Measurements from ENCODE around the gene MED26. TPM values are rescaled to one million over a fixed set of nuclear protein-coding genes. Genes with fewer than 3 reads are reported as not detected.

Gene MED26
- total RNA-seq, 1 experiment from 2014 or later = 15.6 TPM

DNA sequence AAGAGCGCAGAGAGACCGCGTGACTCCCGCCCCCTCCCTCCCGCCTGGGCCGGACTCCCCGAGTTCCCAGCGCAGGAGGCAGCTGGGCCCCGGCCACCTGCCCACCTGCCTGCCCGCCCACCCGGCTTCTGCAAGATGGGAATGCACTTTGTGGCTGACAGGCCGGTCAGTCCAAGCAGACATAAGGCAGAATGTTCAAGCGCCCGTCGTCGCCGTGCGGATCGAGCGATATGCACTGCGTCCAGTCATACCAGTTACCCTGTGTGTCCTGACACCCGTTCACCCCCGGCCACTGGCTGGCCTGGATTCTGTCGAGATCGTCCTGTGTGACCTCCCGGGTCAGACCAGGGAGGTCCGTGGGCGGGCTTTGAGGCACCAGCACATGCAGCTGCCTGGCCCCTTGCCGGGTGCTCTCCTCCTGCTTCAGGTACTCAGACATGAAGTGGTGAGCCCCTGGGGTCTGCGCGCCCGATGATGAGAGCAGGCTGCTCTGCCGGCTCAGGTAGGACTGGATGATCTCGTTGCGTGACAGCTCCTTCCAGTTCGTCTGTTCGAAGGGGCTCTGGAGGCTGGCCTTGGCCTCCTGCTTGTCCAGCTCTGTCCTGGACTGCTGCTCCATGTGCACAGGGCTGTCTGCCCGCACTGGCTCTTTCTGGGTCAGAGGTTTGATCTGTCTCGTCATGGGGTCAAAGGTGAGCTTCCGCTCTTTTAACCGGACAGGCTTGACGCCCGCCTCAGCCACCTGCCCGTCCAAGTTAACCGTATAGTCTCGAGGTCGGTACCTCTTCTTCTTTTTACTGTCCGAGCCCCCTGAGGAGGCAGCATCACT, 51.9 kb downstream of the MED26 start:
- Histone ChIP-seq H3K4me3 (ENCODE audit: low read depth, low read length, poor library complexity, severe bottlenecking) (no peak overlapping the region), H3K36me3 (ENCODE audit: insufficient read depth, low read length, poor library complexity, severe bottlenecking) (peaks cover 31% of the 10 kb centered on the region), H3K9me3 (ENCODE audit: low read depth, low read length, poor library complexity, severe bottlenecking) (no peaks in the 10 kb centered on the region), H3K4me1 (ENCODE audit: insufficient read depth, low read length, poor library complexity, severe bottlenecking) (peaks cover 9% of the 10 kb centered on the region), H3K27me3 (replicated peaks; ENCODE audit: insufficient read depth, low read depth, low read length, poor library complexity) (no peaks in the 10 kb centered on the region), H3K27ac (ENCODE audit: low read depth, low read length, poor library complexity, severe bottlenecking) (no peak overlapping the region)
- no peak for DNase-seq (ENCODE audit: low spot score)
- TF ChIP-seq EZH2 (IDR thresholded peaks at IDR 0.05; ENCODE audit: borderline replicate concordance, low read depth, low read length, poor library complexity, severe bottlenecking) = no peak
- TF ChIP-seq, protein P1, sequence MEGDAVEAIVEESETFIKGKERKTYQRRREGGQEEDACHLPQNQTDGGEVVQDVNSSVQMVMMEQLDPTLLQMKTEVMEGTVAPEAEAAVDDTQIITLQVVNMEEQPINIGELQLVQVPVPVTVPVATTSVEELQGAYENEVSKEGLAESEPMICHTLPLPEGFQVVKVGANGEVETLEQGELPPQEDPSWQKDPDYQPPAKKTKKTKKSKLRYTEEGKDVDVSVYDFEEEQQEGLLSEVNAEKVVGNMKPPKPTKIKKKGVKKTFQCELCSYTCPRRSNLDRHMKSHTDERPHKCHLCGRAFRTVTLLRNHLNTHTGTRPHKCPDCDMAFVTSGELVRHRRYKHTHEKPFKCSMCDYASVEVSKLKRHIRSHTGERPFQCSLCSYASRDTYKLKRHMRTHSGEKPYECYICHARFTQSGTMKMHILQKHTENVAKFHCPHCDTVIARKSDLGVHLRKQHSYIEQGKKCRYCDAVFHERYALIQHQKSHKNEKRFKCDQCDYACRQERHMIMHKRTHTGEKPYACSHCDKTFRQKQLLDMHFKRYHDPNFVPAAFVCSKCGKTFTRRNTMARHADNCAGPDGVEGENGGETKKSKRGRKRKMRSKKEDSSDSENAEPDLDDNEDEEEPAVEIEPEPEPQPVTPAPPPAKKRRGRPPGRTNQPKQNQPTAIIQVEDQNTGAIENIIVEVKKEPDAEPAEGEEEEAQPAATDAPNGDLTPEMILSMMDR (conservative IDR thresholded peaks at IDR 0.05; ENCODE audit: low read depth, low read length) = no peak
- POLR2A ChIA-PET (ENCODE audit: low non-redundant PET) = interaction anchor here (0.6 kb wide), 2 partner anchors 33 to 74 kb away, joined by 8 to 17 read pairs; no protein-coding TSS in a partner anchor
- no TSS peak for BruUV-seq (replicated peaks)
- intact Hi-C loops (cut with micrococcal nuclease; ENCODE audit: unreplicated experiment) = no loop called here
- CTCF ChIA-PET = no interaction called here

DNA sequence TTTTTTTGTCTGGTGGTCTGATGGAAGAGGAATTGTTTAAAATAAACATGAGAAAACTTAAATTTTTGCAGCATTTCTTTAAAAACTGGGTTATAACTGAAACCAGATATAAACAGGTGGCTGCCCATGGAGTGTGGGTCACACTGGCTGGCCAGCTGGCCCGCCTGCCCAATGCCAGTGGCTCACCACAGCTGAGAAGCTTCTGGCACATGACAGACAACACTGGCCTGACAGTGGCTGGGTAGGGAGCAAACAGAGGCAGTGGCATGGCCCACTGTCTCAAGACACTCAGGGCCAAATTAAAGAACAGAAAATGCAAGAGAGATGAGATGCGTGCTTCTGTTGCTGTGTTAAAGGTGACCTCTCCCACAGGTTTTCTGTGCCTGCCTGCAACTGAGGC, 52.7 kb downstream of the MED26 start:
- no peak for DNase-seq (ENCODE audit: low spot score)
- intact Hi-C loops (cut with micrococcal nuclease; ENCODE audit: unreplicated experiment) = no loop called here
- H3K27ac ChIP-seq (ENCODE audit: low read depth, low read length, poor library complexity, severe bottlenecking) = peak overlapping the region; percentile 0
- ChIA-PET POLR2A (ENCODE audit: low non-redundant PET) (interaction anchor here (0.6 kb wide), 1 partner anchor 32 kb away, joined by 17 read pairs; no protein-coding TSS in a partner anchor), CTCF (no interaction called here)
- no peaks in the 10 kb centered on the region for H3K9me3 ChIP-seq (ENCODE audit: low read depth, low read length, poor library complexity, severe bottlenecking)
- peaks cover 10% of the 10 kb centered on the region for H3K4me1 ChIP-seq (ENCODE audit: insufficient read depth, low read length, poor library complexity, severe bottlenecking)
- peaks cover 34% of the 10 kb centered on the region for H3K36me3 ChIP-seq (ENCODE audit: insufficient read depth, low read length, poor library complexity, severe bottlenecking)
- no peaks in the 10 kb centered on the region for H3K27me3 ChIP-seq (replicated peaks; ENCODE audit: insufficient read depth, low read depth, low read length, poor library complexity)
- BruUV-seq (replicated peaks) = no TSS peak
- no peak overlapping the region for H3K4me3 ChIP-seq (ENCODE audit: low read depth, low read length, poor library complexity, severe bottlenecking)
- no peak for TF ChIP-seq EZH2 (IDR thresholded peaks at IDR 0.05; ENCODE audit: borderline replicate concordance, low read depth, low read length, poor library complexity, severe bottlenecking)
- TF ChIP-seq, protein P1 (conservative IDR thresholded peaks at IDR 0.05; ENCODE audit: low read depth, low read length) = no peak

DNA sequence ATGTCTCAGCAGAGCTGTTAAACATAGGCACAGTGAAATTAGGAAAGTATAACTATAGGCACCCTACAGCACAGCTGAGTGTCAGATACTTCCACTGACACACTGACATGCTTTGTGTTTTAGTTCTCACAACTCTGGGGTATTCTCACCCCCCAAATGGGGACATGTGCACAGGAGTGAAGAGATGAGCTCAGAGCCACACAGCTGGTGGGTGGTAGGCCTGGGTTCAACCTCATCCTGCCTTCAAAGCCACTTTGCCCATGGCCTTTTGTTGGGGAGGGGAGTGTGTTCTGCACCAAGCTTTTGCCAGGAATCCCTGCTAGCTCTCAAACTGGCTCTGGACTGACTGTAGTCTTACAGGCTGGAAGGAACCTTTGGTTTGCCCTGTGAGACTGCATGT, 54.1 kb downstream of the MED26 start:
- H3K27me3 ChIP-seq (replicated peaks; ENCODE audit: insufficient read depth, low read depth, low read length, poor library complexity) = no peaks in the 10 kb centered on the region
- DNase-seq (ENCODE audit: low spot score) = no peak
- intact Hi-C loops (cut with micrococcal nuclease; ENCODE audit: unreplicated experiment) = loop anchor here (5.0 kb wide), 1 partner anchor 53 kb away; the partner anchor contains the start of gene MED26
- H3K27ac ChIP-seq (ENCODE audit: low read depth, low read length, poor library complexity, severe bottlenecking) = no peak overlapping the region
- ChIA-PET CTCF (no interaction called here), POLR2A (ENCODE audit: low non-redundant PET) (no interaction called here)
- no peaks in the 10 kb centered on the region for H3K9me3 ChIP-seq (ENCODE audit: low read depth, low read length, poor library complexity, severe bottlenecking)
- no peak for TF ChIP-seq EZH2 (IDR thresholded peaks at IDR 0.05; ENCODE audit: borderline replicate concordance, low read depth, low read length, poor library complexity, severe bottlenecking)
- TF ChIP-seq, protein P1 (conservative IDR thresholded peaks at IDR 0.05; ENCODE audit: low read depth, low read length) = no peak
- peaks cover 10% of the 10 kb centered on the region for H3K4me1 ChIP-seq (ENCODE audit: insufficient read depth, low read length, poor library complexity, severe bottlenecking)
- no TSS peak for BruUV-seq (replicated peaks)
- peaks cover 38% of the 10 kb centered on the region for H3K36me3 ChIP-seq (ENCODE audit: insufficient read depth, low read length, poor library complexity, severe bottlenecking)
- H3K4me3 ChIP-seq (ENCODE audit: low read depth, low read length, poor library complexity, severe bottlenecking) = no peak overlapping the region

Data from A673 (cell line).